HG03565 (cell line): ENCODE measurements around the gene ZSCAN21.
A peak's percentile ranks its signal among the peaks of the same experiment; 100 is the strongest.
"Not testable (repeated sequence)": the region's sequence is repeated elsewhere in the genome, so short reads cannot be mapped to it uniquely, and the experiment has no call there.

Source experiments
- ATAC-seq: cut with Tn5 transposase; IDR thresholded peaks from one replicate; pipeline ENCODE4 v1.9.1; 2021; ENCODE audit warnings: mild to moderate bottlenecking, moderate library complexity; ENCODE audit not compliant: unreplicated experiment

ZSCAN21 gene

GRCh38 chr7:100049441-100050291 lies at the start of gene ZSCAN21:
ZSCAN21 (plus strand) TSS chr7:100049774; CDS start chr7:100057007, 7,233 bp downstream.
- ATAC-seq, result peak; percentile 77

- no peak for ATAC-seq
Measured at GRCh38 chr7:100000239-100000638, 49.3 kb upstream of the ZSCAN21 start.

GRCh38 chr7:100003711-100004661 lies 45.6 kb upstream of the ZSCAN21 start:
- no peak for ATAC-seq

GRCh38 chr7:100007887-100008286 lies 41.7 kb upstream of the ZSCAN21 start:
- ATAC-seq, result no peak

GRCh38 chr7:100008525-100008924 lies 41.0 kb upstream of the ZSCAN21 start:
- no peak for ATAC-seq

- ATAC-seq, result not testable (repeated sequence)
Measured at GRCh38 chr7:100009952-100010351, 39.6 kb upstream of the ZSCAN21 start.

- ATAC-seq, result no peak
Measured at GRCh38 chr7:100010901-100011300, 38.7 kb upstream of the ZSCAN21 start.

GRCh38 chr7:100011516-100011915 lies 38.1 kb upstream of the ZSCAN21 start:
- ATAC-seq, result no peak

- not testable (repeated sequence) for ATAC-seq
Measured at GRCh38 chr7:100012385-100013327, 36.9 kb upstream of the ZSCAN21 start.

- ATAC-seq, result no peak
Measured at GRCh38 chr7:100013328-100013676, 36.3 kb upstream of the ZSCAN21 start.

- ATAC-seq, result peak; percentile 88
Measured at GRCh38 chr7:100015232-100016214, 34.1 kb upstream of the ZSCAN21 start, which contains the start of gene ZKSCAN1. ZKSCAN1 (plus strand) TSS chr7:100015596; CDS start chr7:100023507, 7,911 bp downstream.

GRCh38 chr7:100016215-100016901 lies 33.2 kb upstream of the ZSCAN21 start:
- ATAC-seq, result no peak

GRCh38 chr7:100017300-100017699 lies 32.3 kb upstream of the ZSCAN21 start:
- ATAC-seq, result no peak

GRCh38 chr7:100017875-100018274 lies 31.7 kb upstream of the ZSCAN21 start:
- no peak for ATAC-seq

GRCh38 chr7:100019908-100020307 lies 29.7 kb upstream of the ZSCAN21 start:
- ATAC-seq, result no peak

GRCh38 chr7:100021297-100021696 lies 28.3 kb upstream of the ZSCAN21 start:
- ATAC-seq, result no peak

- no peak for ATAC-seq
Measured at GRCh38 chr7:100022621-100023020, 27.0 kb upstream of the ZSCAN21 start.

- ATAC-seq, result no peak
Measured at GRCh38 chr7:100023526-100023925, 26.0 kb upstream of the ZSCAN21 start.
